Endothelial cell of umbilical vein (primary cell): ENCODE measurements around the gene FBN2.

Source experiments
- CTCF ChIP-seq, 2 donors: IDR thresholded peaks; 1 replicate in 1 of 2; 2 replicates in 1 of 2; pipeline ENCODE4 v1.5.1; 2011; ENCODE audit warnings: low read length in 2 of 2, mild to moderate bottlenecking in 2 of 2, moderate library complexity in 2 of 2, control low read depth in 1 of 2, inconsistent platforms in 1 of 2, low read depth in 1 of 2; ENCODE audit not compliant: insufficient read depth in 1 of 2; ENCODE audit errors: extremely low read depth in 1 of 2
- POLR2A ChIP-seq: IDR thresholded peaks from 2 replicates; pipeline ENCODE4 v1.6.1; 2012; ENCODE audit warnings: low read depth, mild to moderate bottlenecking, control low read depth, low read length

- no peak for TF ChIP-seq POLR2A
- no peak for TF ChIP-seq CTCF (IDR thresholded peaks at IDR 0.05; ENCODE audit: extremely low read depth in 1 of 2, insufficient read depth in 1 of 2, low read depth in 1 of 2, low read length in 2 of 2)
Measured at GRCh38 chr5:128259607-128260021, 278.4 kb downstream of the FBN2 start.
